Measurements from ENCODE around the gene ST8SIA2.

DNA sequence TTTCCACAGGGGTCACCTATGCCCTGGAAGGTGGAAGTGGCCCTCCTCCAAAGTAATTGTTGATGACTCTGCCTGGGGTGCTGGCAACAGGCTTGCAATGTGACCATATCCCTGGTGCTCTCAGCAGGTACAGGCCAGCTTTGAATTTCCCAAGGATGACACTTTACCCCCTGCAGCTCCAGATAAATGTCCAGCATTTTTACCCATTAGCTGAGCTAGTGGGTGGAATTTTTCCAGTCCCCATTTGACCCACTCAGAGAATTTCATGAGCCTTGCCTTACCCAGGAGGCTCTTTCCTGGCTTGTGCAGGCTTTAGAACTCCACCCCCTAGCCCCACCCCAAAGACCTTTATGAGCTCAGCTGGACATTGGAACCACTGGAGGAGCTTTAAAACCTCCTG, 77.6 kb downstream of the ST8SIA2 start:
- TF ChIP-seq EZH2 (IDR thresholded peaks at IDR 0.05; ENCODE audit: borderline replicate concordance, low read length), result no peak
- TF ChIP-seq, protein P1, sequence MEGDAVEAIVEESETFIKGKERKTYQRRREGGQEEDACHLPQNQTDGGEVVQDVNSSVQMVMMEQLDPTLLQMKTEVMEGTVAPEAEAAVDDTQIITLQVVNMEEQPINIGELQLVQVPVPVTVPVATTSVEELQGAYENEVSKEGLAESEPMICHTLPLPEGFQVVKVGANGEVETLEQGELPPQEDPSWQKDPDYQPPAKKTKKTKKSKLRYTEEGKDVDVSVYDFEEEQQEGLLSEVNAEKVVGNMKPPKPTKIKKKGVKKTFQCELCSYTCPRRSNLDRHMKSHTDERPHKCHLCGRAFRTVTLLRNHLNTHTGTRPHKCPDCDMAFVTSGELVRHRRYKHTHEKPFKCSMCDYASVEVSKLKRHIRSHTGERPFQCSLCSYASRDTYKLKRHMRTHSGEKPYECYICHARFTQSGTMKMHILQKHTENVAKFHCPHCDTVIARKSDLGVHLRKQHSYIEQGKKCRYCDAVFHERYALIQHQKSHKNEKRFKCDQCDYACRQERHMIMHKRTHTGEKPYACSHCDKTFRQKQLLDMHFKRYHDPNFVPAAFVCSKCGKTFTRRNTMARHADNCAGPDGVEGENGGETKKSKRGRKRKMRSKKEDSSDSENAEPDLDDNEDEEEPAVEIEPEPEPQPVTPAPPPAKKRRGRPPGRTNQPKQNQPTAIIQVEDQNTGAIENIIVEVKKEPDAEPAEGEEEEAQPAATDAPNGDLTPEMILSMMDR (conservative IDR thresholded peaks at IDR 0.05 in 1 of 2, IDR thresholded peaks at IDR 0.05 in 1 of 2; ENCODE audit: extremely low read depth in 1 of 2, insufficient read depth in 1 of 2, low read depth in 1 of 2, low read length in 2 of 2), result no peak
